Fibroblast of pulmonary artery (primary cell): Measurements from ENCODE around the gene PTPRA.

ENCODE experiments used
- DNase-seq: peaks from one replicate; pipeline ENCODE4 v3.0.0-alpha.2; 2010; ENCODE audit warnings: low read depth
- H3K4me3 ChIP-seq: replicated peaks from 2 replicates; pipeline ENCODE4 v1.5.1; 2011; ENCODE audit warnings: low read depth, mild to moderate bottlenecking, control low read depth, low read length, moderate library complexity
- CTCF ChIP-seq: IDR thresholded peaks from 2 replicates; pipeline ENCODE4 v1.5.1; 2011; ENCODE audit warnings: mild to moderate bottlenecking, control low read depth, low read length, inconsistent platforms; ENCODE audit errors: missing control alignments

Gene PTPRA

GRCh38 chr20:2835331-2835796 is 37.9 kb upstream of the PTPRA start:
- DNase-seq: no peak
- H3K4me3 ChIP-seq: no peak overlapping the region
- no peak for TF ChIP-seq CTCF

- no peak for DNase-seq
- no peak for TF ChIP-seq CTCF
- H3K4me3 ChIP-seq: no peak overlapping the region
Measured at GRCh38 chr20:2836035-2836434, 37.2 kb upstream of the PTPRA start.

GRCh38 chr20:2837221-2837960 is 35.9 kb upstream of the PTPRA start:
- DNase-seq: no peak
- H3K4me3 ChIP-seq: no peak overlapping the region

GRCh38 chr20:2838170-2838797 is 35.0 kb upstream of the PTPRA start:
- DNase-seq: no peak
- no peak for TF ChIP-seq CTCF
- no peak overlapping the region for H3K4me3 ChIP-seq

More at GRCh38 chr20:2837221-2837960, 35.9 kb upstream of the PTPRA start:
- TF ChIP-seq CTCF: no peak

GRCh38 chr20:2838847-2839671 is 34.2 kb upstream of the PTPRA start:
- no peak for DNase-seq
- H3K4me3 ChIP-seq: no peak overlapping the region

GRCh38 chr20:2839732-2840137 is 33.5 kb upstream of the PTPRA start:
- TF ChIP-seq CTCF: no peak
- no peak for DNase-seq
- peak overlapping the region; percentile 87 for H3K4me3 ChIP-seq

More at GRCh38 chr20:2838847-2839671, 34.2 kb upstream of the PTPRA start:
- TF ChIP-seq CTCF: no peak
